Measurements from ENCODE around the gene SLC27A2. TPM values are rescaled to one million over a fixed set of nuclear protein-coding genes. Genes with fewer than 3 reads are reported as not detected.

The SLC27A2 gene
- total and polyA plus RNA-seq, 7 donors: 0.01 to 0.04 TPM; not detected in 5

DNA sequence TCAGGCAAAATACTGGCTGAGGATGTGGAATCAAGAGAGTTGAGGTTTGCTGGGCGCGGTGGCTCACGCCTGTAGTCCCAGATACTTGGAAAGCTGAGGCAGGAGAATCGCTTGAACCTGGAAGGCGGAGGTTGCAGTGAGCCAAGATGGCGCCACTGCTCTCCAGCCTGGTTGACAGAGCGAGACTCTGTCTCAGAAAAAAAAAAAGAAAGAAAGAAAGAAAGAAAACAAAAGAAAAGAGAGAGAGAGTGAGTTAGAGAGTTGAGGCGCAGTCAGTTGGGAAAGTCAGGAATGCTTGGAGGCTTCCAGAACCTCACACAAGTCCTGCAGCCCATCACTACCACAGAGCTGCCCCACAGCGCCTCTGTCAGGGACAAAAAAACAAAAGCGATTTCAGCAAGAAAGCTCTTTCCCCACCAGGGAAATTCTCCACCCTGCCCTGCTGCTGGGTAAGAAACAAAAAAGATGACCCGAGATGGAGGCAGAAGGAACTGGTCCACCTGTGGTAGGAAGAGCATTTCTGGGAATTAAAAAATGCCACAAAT lies 69.7 kb downstream of the SLC27A2 start:
- Histone ChIP-seq H3K4me3 (no peak overlapping the region), H3K27me3 (ENCODE audit: insufficient read depth in 3 of 3, low read length in 2 of 3) (peaks cover 0 to 2% (median 0%) of the 10 kb centered on the region in 3 donors), H3K4me1 (no peaks in the 10 kb centered on the region), H3K27ac (no peak overlapping the region), H3K36me3 (ENCODE audit: insufficient read depth in 1 of 2, low read depth in 1 of 2) (no peaks in the 10 kb centered on the region), H3K9me3 (no peaks in the 10 kb centered on the region)
- WGBS, 3 donors: 81 to 92% (median 89%) methylated on average over 11 of the region's 11 CpGs
- ATAC-seq (no peak), DNase-seq (no peak)
- TF ChIP-seq CTCF (IDR thresholded peaks at IDR 0.05): no peak
- intact Hi-C loops (cut with DNase I): no loop called here

- ATAC-seq (no peak), DNase-seq (no peak)
- Histone ChIP-seq H3K27ac (no peak overlapping the region), H3K4me1 (no peaks in the 10 kb centered on the region), H3K36me3 (ENCODE audit: insufficient read depth in 1 of 2, low read depth in 1 of 2) (no peaks in the 10 kb centered on the region), H3K27me3 (ENCODE audit: insufficient read depth in 3 of 3, low read length in 2 of 3) (peaks cover 0 to 2% (median 0%) of the 10 kb centered on the region in 3 donors), H3K4me3 (no peak overlapping the region), H3K9me3 (no peaks in the 10 kb centered on the region)
- intact Hi-C loops (cut with DNase I): no loop called here
- TF ChIP-seq CTCF (IDR thresholded peaks at IDR 0.05): no peak
- WGBS, 3 donors: 92 to 94% (median 93%) methylated on average over 11 of the region's 11 CpGs
These were observed 70.6 kb downstream of the SLC27A2 start for GRCh38 chr15:50252556-50252955.

- no peak for TF ChIP-seq CTCF (IDR thresholded peaks at IDR 0.05)
- intact Hi-C loops (cut with DNase I): no loop called here
- ATAC-seq (no peak), DNase-seq (no peak)
- no peak overlapping the region for H3K4me3 ChIP-seq
- H3K27ac ChIP-seq: no peak overlapping the region
- no peaks in the 10 kb centered on the region for H3K36me3 ChIP-seq (ENCODE audit: insufficient read depth in 1 of 2, low read depth in 1 of 2)
- WGBS, 3 donors: 59 to 64% (median 63%) methylated on average over 5 of the region's 5 CpGs
- H3K27me3 ChIP-seq (ENCODE audit: insufficient read depth in 3 of 3, low read length in 2 of 3): peaks cover 0 to 2% (median 0%) of the 10 kb centered on the region in 3 donors
- H3K9me3 ChIP-seq: no peaks in the 10 kb centered on the region
- no peaks in the 10 kb centered on the region for H3K4me1 ChIP-seq
These were observed 74.4 kb downstream of the SLC27A2 start for GRCh38 chr15:50256188-50257041.

DNA sequence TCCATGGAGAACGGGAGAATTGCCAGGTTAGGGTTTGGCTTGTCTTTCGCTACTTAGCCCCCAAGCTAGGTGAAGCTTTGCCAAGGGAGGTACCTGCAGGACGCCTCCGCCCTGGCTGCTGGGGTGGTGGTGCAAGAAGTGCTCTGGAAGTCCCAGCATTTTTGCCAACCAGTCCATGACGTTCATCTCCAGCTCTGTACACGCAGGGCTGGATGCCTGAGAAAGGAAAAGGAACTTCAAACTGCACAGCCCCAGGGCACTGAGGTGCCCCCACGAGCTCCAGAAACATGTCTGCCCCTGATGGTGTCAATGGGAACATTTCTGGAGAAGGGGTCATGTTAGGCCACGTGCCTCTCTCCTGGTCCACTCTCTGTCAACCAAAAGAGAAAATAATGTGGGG lies 75.3 kb downstream of the SLC27A2 start:
- Histone ChIP-seq H3K9me3 (no peaks in the 10 kb centered on the region), H3K27ac (no peak overlapping the region), H3K4me3 (no peak overlapping the region), H3K27me3 (ENCODE audit: insufficient read depth in 3 of 3, low read length in 2 of 3) (peaks cover 0 to 2% (median 0%) of the 10 kb centered on the region in 3 donors), H3K4me1 (no peaks in the 10 kb centered on the region), H3K36me3 (ENCODE audit: insufficient read depth in 1 of 2, low read depth in 1 of 2) (no peaks in the 10 kb centered on the region)
- no peak for TF ChIP-seq CTCF (IDR thresholded peaks at IDR 0.05)
- 79 to 82% (median 81%) methylated on average over 8 of the region's 8 CpGs for WGBS, 3 donors
- ATAC-seq (no peak), DNase-seq (no peak)
- intact Hi-C loops (cut with DNase I): no loop called here
